SK-N-SH (cell line): ENCODE results near the gene PSMA6.

Source experiments
- CTCF ChIP-seq: fragments of 200-600 bp; sonication (generic); IDR thresholded peaks from 2 replicates; pipeline ENCODE4 v1.6.1; 2017; ENCODE audit warnings: antibody characterized with exemption, mild to moderate bottlenecking, moderate library complexity
- MXI1 ChIP-seq: IDR thresholded peaks from 2 replicates; pipeline ENCODE4 v1.6.1; 2012; ENCODE audit warnings: mild to moderate bottlenecking, low read depth, low read length, improper control_type of control experiment
- NFIC ChIP-seq: IDR thresholded peaks from 2 replicates; pipeline ENCODE4 v1.4.0; 2012; ENCODE audit warnings: borderline replicate concordance
- PBX3 ChIP-seq: IDR thresholded peaks from 2 replicates; pipeline ENCODE4; 2012
- POLR2AphosphoS5 ChIP-seq: IDR thresholded peaks from 2 replicates; pipeline ENCODE4 v1.6.1; 2012; ENCODE audit warnings: low read depth, low read length
- TEAD4 ChIP-seq: IDR thresholded peaks from 2 replicates; pipeline ENCODE4 v1.4.0; 2012; ENCODE audit warnings: mild to moderate bottlenecking, borderline replicate concordance; ENCODE audit not compliant: insufficient read depth
- YY1 ChIP-seq: IDR thresholded peaks from 2 replicates; pipeline ENCODE4 v1.4.0; 2012; ENCODE audit warnings: low read depth, mild to moderate bottlenecking

GRCh38 chr14:35351497-35351896 is 59.3 kb downstream of the PSMA6 start:
- TF ChIP-seq TEAD4 (no peak), CTCF (no peak), YY1 (no peak), MXI1 (no peak), NFIC (no peak), PBX3 (no peak), POLR2AphosphoS5 (no peak)
